Suprapubic skin (tissue), 4 donors: ENCODE measurements around the gene STYXL2.

Experiments
- CTCF ChIP-seq, 2 donors: fragments of 200-600 bp in 1 of 2; fragments of 450-650 bp in 1 of 2; sonication (generic) in 1 of 2; IDR thresholded peaks; one replicate each; pipeline ENCODE4 v1.5.1; 2016 to 2019; ENCODE audit warnings: antibody characterized with exemption in 2 of 2, mild to moderate bottlenecking in 1 of 2, moderate library complexity in 1 of 2
- EP300 ChIP-seq: sonication (generic); formaldehyde crosslinking; IDR thresholded peaks from one replicate; pipeline ENCODE4 v1.6.1; 2017; ENCODE audit warnings: antibody characterized with exemption
- POLR2A ChIP-seq, 2 donors: fragments of 450-650 bp; IDR thresholded peaks; one replicate each; pipeline ENCODE4 v1.6.1; 2017; ENCODE audit warnings: antibody characterized with exemption in 2 of 2, mild to moderate bottlenecking in 2 of 2, moderate library complexity in 2 of 2
- POLR2AphosphoS5 ChIP-seq, 3 donors: sonication (generic); formaldehyde crosslinking; IDR thresholded peaks; one replicate each; pipeline ENCODE4 v1.6.1; 2017; ENCODE audit warnings: antibody characterized with exemption in 3 of 3

DNA sequence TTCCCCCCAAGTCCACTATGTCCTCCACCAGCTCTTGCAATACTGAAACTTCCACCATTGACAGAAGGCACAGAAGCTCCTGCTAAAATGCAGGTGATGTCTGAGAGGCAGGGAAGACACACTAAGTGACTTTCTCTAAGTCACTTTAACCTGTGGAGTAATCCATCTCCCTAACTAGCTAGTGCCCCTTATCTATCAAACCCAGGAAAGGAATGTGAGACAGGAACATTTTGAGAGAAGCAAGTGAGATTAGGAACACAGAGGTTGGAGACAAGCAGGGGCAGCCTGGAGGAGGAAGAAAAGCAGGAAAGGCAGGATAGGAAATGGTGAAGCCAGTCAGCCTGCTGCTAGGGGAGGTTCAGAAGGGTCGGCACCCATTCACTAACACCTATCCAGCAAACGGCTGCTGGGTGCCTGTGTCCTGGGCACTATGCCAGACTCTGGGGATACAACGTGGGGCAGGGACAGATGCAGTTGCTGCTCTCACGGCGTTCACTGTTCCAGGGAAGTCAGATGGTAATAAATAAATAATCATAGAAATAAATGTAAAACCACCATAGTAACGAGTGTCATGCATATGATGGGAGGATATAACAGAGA lies 10.7 kb upstream of the STYXL2 start:
- no peak for TF ChIP-seq CTCF (IDR thresholded peaks at IDR 0.05)
- TF ChIP-seq POLR2A (IDR thresholded peaks at IDR 0.05) = no peak
- no peak for TF ChIP-seq POLR2AphosphoS5 (IDR thresholded peaks at IDR 0.05)
- no peak for TF ChIP-seq EP300
